ENCODE data around the gene DMD.
A peak's percentile ranks its signal among the peaks of the same experiment; 100 is the strongest.
"Not testable (repeated sequence)": the region's sequence is repeated elsewhere in the genome, so short reads cannot be mapped to it uniquely, and the experiment has no call there.

DMD gene

DNA sequence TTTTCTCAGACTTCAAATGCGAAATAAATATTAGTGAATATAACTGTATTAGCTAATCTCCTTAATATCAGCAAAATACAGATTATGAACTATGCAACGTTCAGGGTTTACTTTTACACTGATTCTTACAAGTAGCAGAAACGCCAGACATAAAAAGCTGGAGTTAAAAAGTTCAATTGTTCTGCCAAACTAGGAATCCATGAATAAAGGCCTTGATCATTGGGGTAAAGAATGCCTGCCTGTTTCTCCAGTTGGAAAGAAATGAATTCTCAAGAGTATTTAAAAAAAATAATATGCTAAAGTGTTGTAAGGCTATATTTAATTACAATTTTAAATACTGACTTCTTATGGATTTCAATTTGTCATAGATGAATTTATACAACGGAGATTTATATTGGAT lies 612.2 kb downstream of the DMD start:
- DNase-seq (no peak), ATAC-seq (no peak)

DNA sequence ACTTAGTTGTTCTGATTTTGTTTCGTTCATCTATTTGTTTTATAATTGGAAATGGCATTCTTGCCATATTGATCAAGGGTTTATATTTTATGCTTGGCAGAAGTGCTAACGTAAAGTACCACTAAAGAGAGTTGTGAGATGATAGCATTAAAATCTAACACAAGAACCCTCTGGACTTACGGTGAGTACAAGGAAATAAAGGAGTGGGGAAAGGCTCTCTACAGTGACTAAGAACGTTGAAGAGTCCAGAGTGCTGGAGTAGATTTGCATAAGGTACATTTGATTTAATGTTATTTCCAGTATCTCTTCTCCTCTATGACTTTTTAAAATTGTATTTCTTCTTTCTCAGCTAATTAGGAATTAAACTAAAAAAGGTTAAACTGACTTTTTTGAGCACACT lies 612.6 kb downstream of the DMD start:
- ATAC-seq = no peak
- DNase-seq = no peak

- DNase-seq = no peak
- no peak for ATAC-seq
Observed at GRCh38 chrX:32597777-32598176, 613.6 kb downstream of the DMD start.

- DNase-seq (no peak), ATAC-seq (no peak)
Observed at GRCh38 chrX:32592786-32593185, 618.6 kb downstream of the DMD start.

DNA sequence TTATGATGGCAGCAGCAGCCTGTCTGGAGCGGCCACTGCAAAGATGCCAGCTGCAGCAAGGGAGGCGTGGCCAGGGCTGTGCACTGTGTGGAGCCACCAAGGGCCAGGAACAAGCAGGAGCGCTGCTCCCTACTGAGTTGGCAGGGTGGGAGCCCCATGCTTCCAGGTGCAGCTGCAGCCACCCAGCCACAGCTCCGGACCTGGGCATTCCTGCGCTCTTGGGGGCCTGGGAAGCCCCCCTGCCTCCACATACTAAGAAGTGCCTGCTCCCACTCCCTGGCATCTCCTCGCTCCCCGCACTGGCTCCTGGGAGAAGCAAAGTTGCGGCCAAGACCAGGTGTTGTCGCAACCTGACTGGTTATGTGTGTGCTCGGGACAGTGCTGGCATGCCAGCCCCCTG lies 619.8 kb downstream of the DMD start:
- DNase-seq (no peak), ATAC-seq (no peak)

- no peak for DNase-seq
- ATAC-seq = no peak
Observed at GRCh38 chrX:32582729-32583128, 628.6 kb downstream of the DMD start.

DNA sequence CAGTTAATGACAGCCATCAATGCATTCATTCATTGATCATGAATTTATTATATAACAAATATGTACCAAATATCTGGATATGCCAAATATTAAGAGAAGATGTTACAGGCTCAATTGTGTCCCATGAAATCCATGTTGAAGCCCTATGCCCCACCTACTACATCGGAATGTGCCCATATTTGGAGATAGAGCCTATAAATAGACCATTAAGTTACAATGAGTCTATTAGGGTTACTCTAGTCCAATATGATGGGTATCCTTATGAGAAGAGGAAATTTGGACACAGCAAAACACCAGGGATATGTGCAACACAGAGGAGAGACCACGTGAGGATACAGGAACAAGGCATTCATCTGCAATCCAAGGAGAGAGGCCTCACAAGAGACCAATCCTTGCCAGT lies 634.5 kb downstream of the DMD start:
- DNase-seq (no peak), ATAC-seq (no peak)

- DNase-seq (no peak), ATAC-seq (no peak)
Observed at GRCh38 chrX:32572644-32573043, 638.7 kb downstream of the DMD start.

- ATAC-seq = no peak
- DNase-seq = no peak
Observed at GRCh38 chrX:32571579-32571978, 639.8 kb downstream of the DMD start.

GRCh38 chrX:32562261-32562660 lies 649.1 kb downstream of the DMD start:
- DNase-seq (no peak), ATAC-seq (no peak)

DNA sequence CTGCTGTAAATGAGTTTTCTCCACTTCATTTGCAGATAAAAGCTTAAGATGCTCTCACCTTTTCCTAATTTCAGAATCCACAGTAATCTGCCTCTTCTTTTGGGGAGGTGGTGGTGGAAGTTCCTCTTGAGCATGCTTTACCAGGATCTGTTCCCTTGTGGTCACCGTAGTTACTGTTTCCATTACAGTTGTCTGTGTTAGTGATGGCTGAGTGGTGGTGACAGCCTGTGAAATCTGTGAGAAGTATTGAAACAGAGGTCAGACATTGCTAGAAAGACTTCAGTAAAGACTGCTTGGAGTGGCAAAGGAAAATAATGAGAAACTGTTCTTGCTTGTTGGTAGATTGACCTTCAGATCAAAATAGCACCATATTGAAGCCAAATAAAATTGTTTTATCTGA lies 666.2 kb downstream of the DMD start:
- DNase-seq (no peak), ATAC-seq (no peak)

DNA sequence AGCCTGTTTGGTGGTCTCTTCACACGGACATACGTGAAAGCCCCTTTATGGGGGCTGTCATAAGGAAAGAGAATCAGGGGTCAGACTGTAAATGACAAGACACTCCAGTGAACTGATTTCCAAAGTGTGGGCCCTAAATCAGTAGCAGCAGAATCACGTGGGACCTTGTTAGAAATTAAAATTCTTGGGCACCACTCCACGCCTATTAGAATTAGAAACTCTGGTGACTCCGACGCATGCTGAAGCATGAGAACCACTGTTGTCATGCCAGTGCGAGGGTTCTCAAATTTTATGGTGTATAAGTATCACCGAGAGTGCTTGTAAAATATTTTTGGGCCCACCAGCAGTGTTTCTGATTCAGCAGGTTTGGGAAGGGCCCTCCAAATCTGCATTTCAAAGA lies 672.8 kb downstream of the DMD start:
- ATAC-seq = no peak
- no peak for DNase-seq

DNA sequence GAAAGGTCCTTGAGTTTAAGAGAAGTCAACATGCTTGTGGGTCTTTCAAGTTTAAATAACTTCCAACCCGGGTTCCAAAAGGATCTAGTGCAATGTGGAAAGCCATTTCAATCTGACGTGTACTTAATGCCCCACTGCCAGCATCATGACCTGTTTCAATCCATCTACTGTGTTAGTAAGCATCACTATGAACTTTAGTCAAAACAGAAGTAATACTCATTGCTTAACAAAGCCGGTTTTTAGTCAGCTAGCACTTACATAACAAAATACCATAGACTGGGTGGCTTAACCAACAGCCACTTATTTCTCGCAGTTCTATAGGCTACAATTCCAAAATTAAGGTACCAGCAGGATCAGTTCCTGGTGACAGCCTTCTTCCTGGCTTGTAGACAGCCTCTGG lies 677.5 kb downstream of the DMD start:
- ATAC-seq (no peak), DNase-seq (no peak)

GRCh38 chrX:32532262-32532661 lies 679.1 kb downstream of the DMD start:
- no peak for ATAC-seq
- DNase-seq = no peak

DNA sequence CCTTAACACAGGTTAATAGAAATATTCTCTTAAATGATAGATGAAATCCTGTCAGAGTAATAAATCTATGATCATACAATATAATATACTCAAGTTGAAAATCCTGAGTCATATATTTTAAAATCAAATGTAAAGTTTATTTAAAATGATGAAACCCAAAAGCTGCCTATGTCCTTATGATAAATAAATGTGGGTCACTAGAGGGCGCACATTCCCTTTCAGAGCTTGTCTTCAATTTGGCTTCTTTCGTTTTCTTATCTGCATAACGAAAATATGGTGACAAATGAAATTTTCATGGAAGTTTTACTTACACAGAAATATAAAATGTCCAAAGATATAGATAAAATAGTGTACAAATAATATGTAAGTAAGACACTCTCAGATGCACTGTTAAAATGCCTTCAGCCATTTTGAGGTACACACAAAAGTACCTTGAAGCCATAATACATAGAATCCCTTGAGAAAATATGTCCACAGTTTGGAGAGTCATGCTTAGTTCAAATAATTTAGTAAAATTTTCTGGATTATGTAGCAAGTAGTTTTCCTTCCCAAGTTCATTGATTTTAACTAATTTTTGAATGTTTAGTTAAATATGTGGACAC lies 680.4 kb downstream of the DMD start:
- DNase-seq (peak; percentile 3), ATAC-seq (no peak)

- ATAC-seq, DNase-seq: not testable (repeated sequence)
Observed at GRCh38 chrX:32528451-32528850, 682.9 kb downstream of the DMD start.

DNA sequence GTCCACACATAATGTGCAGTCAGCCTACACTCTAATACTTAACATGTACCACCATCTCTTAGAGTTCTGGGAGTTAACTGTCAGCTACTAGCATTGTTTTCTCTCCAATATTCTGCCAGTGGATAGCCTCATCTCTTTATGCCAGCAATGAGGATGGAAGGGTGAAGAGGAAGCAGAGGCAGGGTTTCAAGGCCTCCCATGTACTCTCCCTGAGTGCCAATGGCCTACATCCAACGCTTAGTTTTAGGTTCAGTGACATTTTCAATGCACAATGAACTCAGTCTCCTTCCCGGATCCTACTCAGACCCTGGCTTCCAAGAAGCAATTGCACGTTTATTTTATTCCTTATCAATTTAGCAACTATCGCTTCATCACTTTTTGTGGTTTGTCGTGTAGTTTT lies 686.1 kb downstream of the DMD start:
- ATAC-seq (no peak), DNase-seq (no peak)

DNA sequence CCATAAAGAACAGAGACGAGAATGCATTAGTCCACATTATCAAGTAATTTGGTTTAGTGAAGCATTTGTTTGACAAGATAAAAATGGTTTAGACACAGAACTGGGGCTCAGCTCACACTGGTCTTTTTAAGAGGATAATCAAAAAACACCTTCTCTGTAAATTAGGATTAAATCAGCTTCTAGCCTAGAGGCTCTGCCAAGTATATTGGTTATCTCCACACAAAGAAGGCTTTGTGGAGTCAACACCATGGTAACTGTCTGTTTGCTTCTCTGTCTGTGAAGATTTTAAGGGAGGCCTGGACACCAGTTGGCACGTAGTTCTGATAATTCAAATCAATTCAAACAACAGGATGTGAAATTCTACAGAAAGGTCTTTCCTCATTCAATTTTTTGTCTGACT lies 687.0 kb downstream of the DMD start:
- no peak for ATAC-seq

DNA sequence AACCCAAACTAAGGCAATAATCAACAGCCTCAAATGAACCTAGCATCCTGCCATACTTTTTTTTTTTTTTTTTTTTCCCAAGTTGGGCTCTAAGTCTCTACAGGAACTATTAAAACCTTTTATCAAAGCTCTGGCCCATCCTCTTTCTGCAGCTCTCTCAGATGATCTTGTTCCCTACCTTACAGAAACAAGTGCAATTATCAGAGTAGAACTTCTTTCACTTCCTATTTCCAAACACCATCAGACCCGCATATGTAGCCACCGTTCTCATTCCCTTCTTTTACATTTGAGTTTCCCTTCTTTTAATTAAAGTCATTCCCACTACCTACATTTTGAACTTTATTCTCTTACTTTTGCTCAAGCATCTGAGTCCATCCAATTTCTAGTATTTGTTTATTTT lies 690.6 kb downstream of the DMD start:
- DNase-seq = no peak
- ATAC-seq = no peak

More for the DNA sequence above, 687.0 kb downstream of the DMD start:
- DNase-seq = no peak

GRCh38 chrX:32514986-32515385 lies 696.4 kb downstream of the DMD start:
- ATAC-seq (no peak), DNase-seq (no peak)

DNA sequence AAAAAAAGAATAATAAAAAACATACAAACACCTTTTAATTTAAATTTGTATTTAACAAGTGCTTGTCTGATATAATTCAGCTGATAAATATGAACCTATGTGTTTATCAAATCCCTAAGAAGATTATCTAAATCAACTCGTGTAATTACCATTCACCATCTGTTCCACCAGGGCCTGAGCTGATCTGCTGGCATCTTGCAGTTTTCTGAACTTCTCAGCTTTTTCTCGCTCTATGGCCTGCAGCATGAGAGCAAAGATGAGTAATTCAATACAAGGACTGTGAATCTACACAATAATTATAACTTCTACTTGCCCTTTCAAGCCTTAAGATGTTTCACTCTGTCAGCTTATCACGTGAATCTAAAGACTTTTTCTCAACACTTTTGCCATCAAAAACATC lies 709.7 kb downstream of the DMD start:
- ATAC-seq (no peak), DNase-seq (no peak)

GRCh38 chrX:32496671-32497070 lies 714.7 kb downstream of the DMD start:
- no peak for DNase-seq
- ATAC-seq = no peak

GRCh38 chrX:32495855-32496254 lies 715.5 kb downstream of the DMD start:
- DNase-seq (no peak), ATAC-seq (no peak)

DNA sequence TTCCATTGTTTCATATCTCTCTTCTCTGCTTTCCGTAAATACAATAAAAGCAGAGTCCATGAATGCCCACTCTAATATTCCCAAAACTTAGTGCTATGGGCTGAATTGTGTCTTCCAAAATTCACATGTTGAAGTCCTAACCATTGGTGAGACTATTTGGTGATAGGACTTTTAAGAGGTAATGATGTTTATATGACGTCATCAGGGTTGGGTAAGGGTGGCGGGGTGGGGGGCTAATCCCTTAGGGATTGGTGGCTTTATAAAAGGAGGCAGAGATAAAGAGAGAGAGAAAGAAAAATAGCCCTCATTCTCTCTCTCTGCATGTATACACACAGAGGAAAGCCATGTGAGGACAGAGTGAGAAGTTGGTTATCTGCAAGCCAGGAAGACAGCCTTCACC lies 722.2 kb downstream of the DMD start:
- DNase-seq (no peak), ATAC-seq (no peak)

DNA sequence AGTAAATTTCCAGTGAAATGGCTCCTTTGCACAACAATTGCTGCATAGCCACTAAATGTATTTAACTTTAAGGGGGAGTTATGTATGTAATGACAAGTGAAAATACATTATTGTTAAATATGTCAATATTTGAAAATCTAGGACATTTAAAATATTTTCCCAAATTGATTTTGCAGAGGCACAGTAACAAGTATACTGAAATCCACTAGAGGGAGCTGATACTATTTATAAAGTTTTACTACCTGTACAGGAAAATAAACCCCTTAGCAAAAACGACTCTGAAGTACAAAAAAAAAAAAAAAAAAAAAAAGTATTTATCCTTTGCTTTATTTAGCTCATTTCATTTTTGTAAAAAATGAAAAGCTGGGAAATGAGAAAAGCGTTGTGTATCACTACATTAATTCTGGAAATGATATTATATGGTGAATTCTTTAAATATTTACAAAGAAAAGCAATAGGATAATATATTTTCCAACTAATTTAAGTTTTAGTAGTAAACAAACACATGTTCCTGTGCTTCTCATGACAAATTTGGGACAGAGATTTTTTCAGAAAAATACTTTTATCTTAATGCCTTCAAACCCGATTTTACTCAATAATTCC lies 727.7 kb downstream of the DMD start:
- ATAC-seq (no peak), DNase-seq (no peak)

Measured in stimulated activated naive CD8-positive, alpha-beta T cell treated with anti-CD3 and anti-CD28 coated beads, Interleukin-15, Interleukin-2, amounts not matched to agents 100 U/mL and 50 U/mL, for 24 hours (primary cell).